Spleen (tissue), 7 donors: ENCODE data around the gene ITGAV.

ENCODE experiments used
- POLR2A ChIP-seq, 3 donors: fragments of 450-650 bp; IDR thresholded peaks; one replicate each; pipeline ENCODE4 v1.5.1; 2017; ENCODE audit warnings: antibody characterized with exemption in 3 of 3, mild to moderate bottlenecking in 1 of 3
- TF ChIP-seq, protein P1 (sequence below), 11 experiments: fragments of 200-600 bp in 7 of 11; fragments of 450-650 bp in 4 of 11; sonication (generic) in 4 of 11; IDR thresholded peaks in 8 of 11; conservative IDR thresholded peaks in 3 of 11; 1 replicate in 7 of 11; 2 replicates in 4 of 11; pipeline versions ENCODE4 v1.4.0 to v1.8.0; 2016 to 2021; ENCODE audit warnings: antibody characterized with exemption in 11 of 11, inconsistent platforms in 4 of 11, mild to moderate bottlenecking in 1 of 11
- donor health status: DM: no; HTN: no; CAD: no; lungs with moderate emphysema.
- donor health status: DM: no; HTN: no; CAD: no.
- donor health status: DM: no; HTN: no; CAD: no.

DNA sequence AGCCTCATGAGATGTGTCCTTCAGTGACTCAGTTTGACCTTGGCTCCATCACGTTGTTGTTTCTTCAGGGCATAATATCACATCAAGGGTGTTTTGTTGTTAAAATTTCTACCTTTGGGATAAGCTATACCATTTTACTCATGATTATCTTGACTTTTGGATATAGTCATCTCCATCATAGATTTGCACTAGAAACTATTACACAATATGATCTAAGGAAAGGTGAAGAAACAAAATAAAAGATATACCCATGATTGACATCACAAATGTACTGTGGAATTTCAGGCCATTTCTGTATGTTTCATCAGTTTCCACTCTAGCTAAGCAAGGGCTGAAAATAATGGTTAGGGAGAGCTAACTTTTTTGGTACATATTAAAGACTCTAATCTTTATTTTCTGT is 79.3 kb downstream of the ITGAV start:
- TF ChIP-seq POLR2A (IDR thresholded peaks at IDR 0.05), result no peak
- TF ChIP-seq, protein P1, sequence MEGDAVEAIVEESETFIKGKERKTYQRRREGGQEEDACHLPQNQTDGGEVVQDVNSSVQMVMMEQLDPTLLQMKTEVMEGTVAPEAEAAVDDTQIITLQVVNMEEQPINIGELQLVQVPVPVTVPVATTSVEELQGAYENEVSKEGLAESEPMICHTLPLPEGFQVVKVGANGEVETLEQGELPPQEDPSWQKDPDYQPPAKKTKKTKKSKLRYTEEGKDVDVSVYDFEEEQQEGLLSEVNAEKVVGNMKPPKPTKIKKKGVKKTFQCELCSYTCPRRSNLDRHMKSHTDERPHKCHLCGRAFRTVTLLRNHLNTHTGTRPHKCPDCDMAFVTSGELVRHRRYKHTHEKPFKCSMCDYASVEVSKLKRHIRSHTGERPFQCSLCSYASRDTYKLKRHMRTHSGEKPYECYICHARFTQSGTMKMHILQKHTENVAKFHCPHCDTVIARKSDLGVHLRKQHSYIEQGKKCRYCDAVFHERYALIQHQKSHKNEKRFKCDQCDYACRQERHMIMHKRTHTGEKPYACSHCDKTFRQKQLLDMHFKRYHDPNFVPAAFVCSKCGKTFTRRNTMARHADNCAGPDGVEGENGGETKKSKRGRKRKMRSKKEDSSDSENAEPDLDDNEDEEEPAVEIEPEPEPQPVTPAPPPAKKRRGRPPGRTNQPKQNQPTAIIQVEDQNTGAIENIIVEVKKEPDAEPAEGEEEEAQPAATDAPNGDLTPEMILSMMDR (IDR thresholded peaks at IDR 0.05 in 8 of 11, conservative IDR thresholded peaks at IDR 0.05 in 3 of 11), result no peak
